Hepatocyte (in vitro differentiated cells): ENCODE results near the gene FA2H. TPM values are rescaled to one million over a fixed set of nuclear protein-coding genes. Genes with fewer than 3 reads are reported as not detected.

Experiments used
- DNase-seq: peaks from one replicate; pipeline ENCODE4 v3.0.0-alpha.2; 2016; ENCODE audit warnings: low spot score
- H2AFZ ChIP-seq: fragments of 200-600 bp; sonication (generic); 2 replicates; pipeline ENCODE4 v1.6.0; 2016; ENCODE audit warnings: antibody characterized with exemption, mild to moderate bottlenecking
- H3K27ac ChIP-seq: fragments of 200-600 bp; sonication (generic); 2 replicates; pipeline ENCODE4 v1.5.1; 2016; ENCODE audit warnings: mild to moderate bottlenecking
- H3K27me3 ChIP-seq: fragments of 200-600 bp; sonication (generic); 2 replicates; pipeline ENCODE4 v1.6.1; 2016
- H3K36me3 ChIP-seq: fragments of 200-600 bp; sonication (generic); replicated peaks from 2 replicates; pipeline ENCODE4 v1.5.1; 2016; ENCODE audit warnings: low read depth; ENCODE audit not compliant: insufficient read depth
- H3K4me1 ChIP-seq: fragments of 200-600 bp; sonication (generic); 2 replicates; pipeline ENCODE4 v1.5.1; 2016; ENCODE audit warnings: mild to moderate bottlenecking, moderate library complexity; ENCODE audit not compliant: insufficient read depth
- H3K4me2 ChIP-seq: fragments of 200-600 bp; sonication (generic); 2 replicates; pipeline ENCODE4 v1.6.0; 2016
- H3K4me3 ChIP-seq: fragments of 200-600 bp; sonication (generic); 2 replicates; pipeline ENCODE4 v1.5.1; 2016; ENCODE audit warnings: mild to moderate bottlenecking
- H3K79me2 ChIP-seq: fragments of 200-600 bp; sonication (generic); 2 replicates; pipeline ENCODE4 v1.6.0; 2017; ENCODE audit warnings: mild to moderate bottlenecking
- H3K9me2 ChIP-seq: fragments of 200-600 bp; sonication (generic); replicated peaks from 2 replicates; pipeline ENCODE4 v1.6.0; 2017; ENCODE audit warnings: mild to moderate bottlenecking; ENCODE audit not compliant: insufficient read depth
- H3K9me3 ChIP-seq: fragments of 200-600 bp; sonication (generic); 2 replicates; pipeline ENCODE4 v1.5.1; 2016; ENCODE audit warnings: low read depth, mild to moderate bottlenecking
- H4K20me1 ChIP-seq: fragments of 200-600 bp; sonication (generic); 2 replicates; pipeline ENCODE4 v1.6.0; 2016; ENCODE audit warnings: mild to moderate bottlenecking; ENCODE audit not compliant: insufficient read depth, poor library complexity, severe bottlenecking
- EZH2 ChIP-seq: fragments of 200-600 bp; sonication (generic); IDR thresholded peaks from 2 replicates; pipeline ENCODE4 v1.6.1; 2016; ENCODE audit warnings: antibody characterized with exemption, mild to moderate bottlenecking, borderline replicate concordance
- EZH2phosphoT487 ChIP-seq: fragments of 200-600 bp; sonication (generic); IDR thresholded peaks from one replicate; pipeline ENCODE4 v1.6.1; 2018; ENCODE audit warnings: antibody characterized with exemption, mild to moderate bottlenecking, low read depth, moderate library complexity; ENCODE audit not compliant: unreplicated experiment, severe bottlenecking
- whole genome bisulfite sequencing: methylation state at CpG from one replicate; pipeline ENCODE4 v1.1.6; 2016; ENCODE audit warnings: low lambda C conversion rate; ENCODE audit errors: missing lambda C conversion rate; 5-methylcytosine and 5-hydroxymethylcytosine counted together
- polyA plus RNA-seq: library from polyadenylated mRNA; unstranded; fragments of >200 nt; fragmentation: Nextera tagmentation; extraction: Ambion mirVana; gene quantifications from 2 replicates; pipeline ENCODE4 v1.2.1, GENCODE V29; 2016
- total RNA-seq: library from RNA; depleted of rRNA; stranded (reverse); fragments of >200 nt; gene quantifications from 2 replicates; pipeline ENCODE4 v1.2.3, GENCODE V29; 2014
- TF ChIP-seq, protein P1 (sequence below): fragments of 200-600 bp; sonication (generic); IDR thresholded peaks from 2 replicates; pipeline ENCODE4 v1.5.1; 2016; ENCODE audit warnings: antibody characterized with exemption, mild to moderate bottlenecking; ENCODE audit not compliant: poor library complexity

FA2H gene
- total and polyA plus RNA-seq, 2 experiments from 2014 or later: 2.1 to 7.8 TPM

DNA sequence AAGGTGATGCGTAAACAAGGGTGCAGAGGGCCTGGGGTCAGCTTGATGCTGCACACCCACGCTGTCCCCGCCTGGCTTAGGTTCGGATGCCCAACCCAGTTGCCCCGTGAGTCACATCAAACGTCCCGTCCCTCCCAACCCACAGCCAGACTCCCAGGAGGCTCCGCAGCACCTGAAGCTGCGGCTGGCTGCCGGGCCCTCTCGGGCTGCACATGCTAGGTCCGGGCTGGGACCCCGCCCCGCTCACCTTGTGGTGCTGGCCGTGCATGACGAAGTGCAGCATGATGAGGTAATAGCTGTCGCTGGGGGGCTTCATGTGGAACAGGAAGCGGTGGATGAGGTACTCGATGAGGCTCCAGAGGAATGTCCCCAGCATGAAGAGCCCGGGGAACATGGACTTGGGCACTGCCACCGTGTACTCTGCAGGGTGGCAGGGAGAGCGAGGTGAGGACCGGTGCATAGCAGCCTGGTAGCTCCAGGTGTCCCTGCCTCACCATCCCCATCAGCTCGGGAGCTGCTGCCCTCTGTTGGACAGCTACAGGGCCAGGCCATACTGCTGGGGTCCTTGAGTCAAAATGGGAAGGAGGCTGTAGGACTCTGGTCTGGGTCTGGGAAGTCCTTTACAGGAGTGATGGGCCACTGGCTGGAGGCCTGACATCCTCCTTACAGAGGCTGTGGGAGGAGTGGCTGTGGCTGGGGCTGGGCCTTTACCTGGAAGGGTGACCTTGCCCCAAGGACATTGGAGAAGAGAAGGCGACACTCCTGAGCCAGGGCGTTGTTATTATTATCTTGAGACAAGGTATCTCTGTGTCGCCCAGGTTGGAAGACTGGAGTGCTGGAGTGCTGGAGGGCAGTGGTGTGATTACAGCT lies 55.6 kb downstream of the FA2H start:
- H2AFZ ChIP-seq: no peak overlapping the region

DNA sequence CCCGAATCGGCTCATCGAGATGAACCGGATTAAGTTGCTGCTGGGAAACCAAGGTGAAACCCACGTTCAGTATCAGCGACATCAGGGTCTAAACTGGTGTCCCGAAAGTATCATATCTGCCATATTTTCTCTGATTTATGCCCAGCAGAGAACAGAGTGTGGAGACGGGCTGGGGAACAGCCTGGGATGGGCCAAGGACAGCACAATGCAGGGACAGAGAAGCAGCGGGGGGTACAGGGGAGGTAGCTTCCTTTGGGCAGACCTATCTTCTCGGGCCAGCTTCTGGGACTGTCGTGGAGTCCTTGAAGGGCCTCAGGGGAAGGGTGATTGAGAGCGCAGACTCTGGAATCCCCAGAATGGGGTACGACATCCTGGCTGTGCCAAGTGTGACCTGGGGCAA lies 56.5 kb downstream of the FA2H start:
- Histone ChIP-seq H3K9me3 (no peaks in the 10 kb centered on the region), H3K79me2 (no peaks in the 10 kb centered on the region), H3K27me3 (no peaks in the 10 kb centered on the region), H3K4me1 (no peaks in the 10 kb centered on the region), H4K20me1 (no peaks in the 10 kb centered on the region), H3K4me2 (no peak overlapping the region), H3K4me3 (no peak overlapping the region), H3K9me2 (no peaks in the 10 kb centered on the region), H3K36me3 (no peaks in the 10 kb centered on the region), H2AFZ (no peak overlapping the region), H3K27ac (no peak overlapping the region)
- no peak for DNase-seq
- WGBS: 92% methylated on average over 13 of the region's 13 CpGs
- TF ChIP-seq EZH2 (no peak), EZH2phosphoT487 (no peak)
- TF ChIP-seq, protein P1, sequence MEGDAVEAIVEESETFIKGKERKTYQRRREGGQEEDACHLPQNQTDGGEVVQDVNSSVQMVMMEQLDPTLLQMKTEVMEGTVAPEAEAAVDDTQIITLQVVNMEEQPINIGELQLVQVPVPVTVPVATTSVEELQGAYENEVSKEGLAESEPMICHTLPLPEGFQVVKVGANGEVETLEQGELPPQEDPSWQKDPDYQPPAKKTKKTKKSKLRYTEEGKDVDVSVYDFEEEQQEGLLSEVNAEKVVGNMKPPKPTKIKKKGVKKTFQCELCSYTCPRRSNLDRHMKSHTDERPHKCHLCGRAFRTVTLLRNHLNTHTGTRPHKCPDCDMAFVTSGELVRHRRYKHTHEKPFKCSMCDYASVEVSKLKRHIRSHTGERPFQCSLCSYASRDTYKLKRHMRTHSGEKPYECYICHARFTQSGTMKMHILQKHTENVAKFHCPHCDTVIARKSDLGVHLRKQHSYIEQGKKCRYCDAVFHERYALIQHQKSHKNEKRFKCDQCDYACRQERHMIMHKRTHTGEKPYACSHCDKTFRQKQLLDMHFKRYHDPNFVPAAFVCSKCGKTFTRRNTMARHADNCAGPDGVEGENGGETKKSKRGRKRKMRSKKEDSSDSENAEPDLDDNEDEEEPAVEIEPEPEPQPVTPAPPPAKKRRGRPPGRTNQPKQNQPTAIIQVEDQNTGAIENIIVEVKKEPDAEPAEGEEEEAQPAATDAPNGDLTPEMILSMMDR: no peak

More for the DNA sequence above, 55.6 kb downstream of the FA2H start:
- TF ChIP-seq EZH2 (no peak), EZH2phosphoT487 (no peak)
- TF ChIP-seq, protein P1: no peak
- H3K4me1 ChIP-seq: no peaks in the 10 kb centered on the region
- H3K27me3 ChIP-seq: no peaks in the 10 kb centered on the region
- H3K9me3 ChIP-seq: no peaks in the 10 kb centered on the region
- no peaks in the 10 kb centered on the region for H3K36me3 ChIP-seq
- no peak overlapping the region for H3K4me3 ChIP-seq
- WGBS: 95% methylated on average over 27 of the region's 27 CpGs
- H3K9me2 ChIP-seq: no peaks in the 10 kb centered on the region
- H3K27ac ChIP-seq: no peak overlapping the region
- H4K20me1 ChIP-seq: no peaks in the 10 kb centered on the region
- H3K4me2 ChIP-seq: no peak overlapping the region
- DNase-seq: no peak
- H3K79me2 ChIP-seq: no peaks in the 10 kb centered on the region

DNA sequence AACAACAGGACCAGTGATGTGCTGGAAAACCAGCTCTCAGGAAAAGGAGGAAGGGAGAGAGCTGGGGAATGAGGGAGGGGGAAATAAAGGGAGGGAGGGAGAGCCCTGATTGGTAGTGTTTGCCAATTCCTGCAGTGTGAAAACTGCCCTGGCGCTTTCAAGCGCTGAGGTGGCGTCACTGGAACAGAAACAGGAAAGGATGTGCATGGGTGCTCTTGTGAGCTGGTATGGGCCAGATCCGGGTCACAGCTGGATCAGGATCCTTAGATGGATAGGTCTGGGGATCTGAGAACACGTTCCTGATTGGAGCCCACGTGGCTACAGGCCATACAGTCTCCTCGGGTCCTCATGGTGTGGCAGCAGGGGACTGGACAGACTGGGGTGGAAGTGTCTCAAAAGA lies 57.3 kb downstream of the FA2H start:
- Histone ChIP-seq H2AFZ (no peak overlapping the region), H3K4me1 (no peaks in the 10 kb centered on the region), H3K9me3 (no peaks in the 10 kb centered on the region), H3K4me2 (no peak overlapping the region), H3K36me3 (no peaks in the 10 kb centered on the region), H3K27ac (no peak overlapping the region), H3K27me3 (no peaks in the 10 kb centered on the region), H4K20me1 (no peaks in the 10 kb centered on the region), H3K4me3 (no peak overlapping the region), H3K9me2 (no peaks in the 10 kb centered on the region), H3K79me2 (no peaks in the 10 kb centered on the region)
- no peak for DNase-seq
- TF ChIP-seq EZH2 (no peak), EZH2phosphoT487 (no peak)
- TF ChIP-seq, protein P1: no peak
- 90% methylated on average over 7 of the region's 7 CpGs for WGBS
